Fibroblast of gingiva (primary cell): ENCODE results near the gene PRPH.
"Not testable (repeated sequence)": the region's sequence is repeated elsewhere in the genome, so short reads cannot be mapped to it uniquely, and the experiment has no call there.

Experiments
- DNase-seq: peaks from one replicate; pipeline ENCODE4 v3.0.0-alpha.2; 2011; ENCODE audit warnings: low read depth

The PRPH gene

DNA sequence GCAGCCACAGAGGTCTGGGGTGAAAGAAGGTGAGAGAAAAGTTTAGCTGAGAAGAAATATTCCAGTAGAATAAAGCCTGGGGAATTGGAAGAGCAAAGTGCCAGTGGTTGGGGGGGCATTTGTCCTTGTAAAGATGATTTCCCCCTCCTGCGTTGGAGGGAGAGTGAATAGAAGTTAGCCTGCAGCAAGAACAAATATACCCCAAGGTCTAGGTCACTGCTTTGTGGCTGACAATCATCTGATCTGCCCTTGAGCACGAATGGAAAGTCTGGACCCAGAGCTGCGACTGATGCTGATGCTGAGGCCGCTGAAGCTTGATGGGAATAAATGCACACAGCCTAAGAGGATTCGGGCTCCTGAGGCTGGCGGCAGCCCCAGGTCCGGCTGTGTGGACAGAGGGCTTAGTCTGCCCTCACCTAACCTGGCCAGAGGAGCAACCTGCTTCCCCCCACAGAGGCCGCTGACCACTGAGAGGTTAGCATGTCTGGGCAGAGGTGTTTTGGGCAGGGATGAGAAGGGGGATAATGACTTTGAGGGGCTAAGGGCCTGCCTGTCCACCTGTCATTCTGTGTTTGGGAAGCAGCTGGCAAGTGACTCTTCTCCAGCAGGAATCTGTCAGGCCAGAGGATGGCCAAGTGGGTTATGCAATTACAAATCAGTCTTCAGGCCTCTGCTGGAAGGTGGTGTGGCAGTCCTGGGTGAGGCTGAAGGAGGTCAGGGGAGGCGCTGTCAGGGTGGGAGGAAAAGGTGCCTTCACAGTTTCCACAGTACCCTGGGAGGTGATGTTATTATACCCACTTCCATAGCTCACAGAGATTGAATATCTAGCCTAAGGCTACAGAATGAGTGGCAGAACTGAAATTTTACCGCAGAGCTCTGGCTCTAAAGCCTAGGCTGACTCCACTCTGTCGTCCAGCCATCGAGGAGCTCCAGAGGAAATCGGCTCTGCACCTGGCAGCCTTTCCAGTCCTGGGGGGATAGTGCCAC lies 18.4 kb upstream of the PRPH start:
- DNase-seq, result no peak

- no peak for DNase-seq
Measured at GRCh38 chr12:49277466-49277865, 17.5 kb upstream of the PRPH start.

DNA sequence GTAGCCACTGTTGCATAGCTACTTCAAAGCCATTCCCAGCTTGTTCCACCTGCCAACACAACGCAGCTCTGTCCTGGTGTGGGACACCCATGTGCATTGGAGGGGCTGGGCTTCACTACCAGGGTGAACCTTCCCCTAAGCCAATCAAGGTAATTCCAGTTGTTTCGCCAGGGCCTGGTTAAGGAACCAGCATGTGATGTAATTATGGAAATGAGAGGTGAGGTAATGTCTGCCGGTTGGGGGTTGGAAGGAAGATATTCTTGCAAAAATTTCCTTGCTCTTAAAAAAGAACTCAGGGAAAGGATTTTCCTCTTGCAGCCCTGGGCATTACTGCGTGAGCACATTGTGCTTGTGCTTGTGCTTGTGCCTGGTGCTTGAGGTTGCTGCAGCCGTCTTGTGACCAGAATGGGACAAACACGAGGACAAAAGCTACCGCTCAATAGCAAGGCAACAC lies 15.2 kb upstream of the PRPH start:
- no peak for DNase-seq

DNA sequence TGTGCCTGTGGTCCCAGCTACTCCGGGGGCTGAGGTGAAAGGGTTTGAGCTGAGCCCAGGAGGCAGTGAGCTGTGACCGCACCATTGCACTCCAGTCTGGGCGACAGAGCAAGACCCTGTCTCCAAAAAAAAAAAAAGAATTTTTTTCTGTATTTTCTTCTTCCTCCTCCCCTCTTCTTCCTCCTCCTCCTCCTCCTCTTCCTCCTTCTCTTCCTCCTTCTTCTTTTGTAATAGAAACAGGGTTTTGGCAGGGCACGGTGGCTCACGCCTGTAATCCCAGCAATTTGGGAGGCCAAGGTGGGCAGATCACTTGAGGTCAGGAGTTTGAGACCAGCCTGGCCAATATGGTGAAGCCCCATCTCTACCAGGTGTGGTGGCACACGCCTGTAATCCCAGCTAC lies 14.4 kb upstream of the PRPH start:
- not testable (repeated sequence) for DNase-seq

DNA sequence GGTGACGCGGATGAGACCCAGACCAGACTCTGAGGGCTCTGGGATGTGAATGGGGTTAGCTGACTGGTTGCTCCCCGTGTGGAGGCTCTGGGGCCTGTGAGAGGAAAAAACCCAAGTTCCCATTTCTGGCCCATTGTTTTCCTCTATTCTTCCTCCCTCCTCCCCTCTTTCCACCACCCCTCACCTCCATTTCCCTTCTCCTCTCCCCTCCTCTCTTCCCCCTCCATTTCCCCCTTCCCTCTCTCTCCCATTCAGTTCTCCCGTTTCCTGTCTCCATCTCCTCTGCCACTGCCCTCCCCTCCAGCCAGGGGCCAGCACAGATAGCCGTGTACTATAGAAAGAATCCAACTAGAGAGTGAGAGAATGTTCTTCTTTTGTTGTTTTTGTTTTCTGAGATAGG lies 12.6 kb upstream of the PRPH start:
- DNase-seq, result no peak

DNA sequence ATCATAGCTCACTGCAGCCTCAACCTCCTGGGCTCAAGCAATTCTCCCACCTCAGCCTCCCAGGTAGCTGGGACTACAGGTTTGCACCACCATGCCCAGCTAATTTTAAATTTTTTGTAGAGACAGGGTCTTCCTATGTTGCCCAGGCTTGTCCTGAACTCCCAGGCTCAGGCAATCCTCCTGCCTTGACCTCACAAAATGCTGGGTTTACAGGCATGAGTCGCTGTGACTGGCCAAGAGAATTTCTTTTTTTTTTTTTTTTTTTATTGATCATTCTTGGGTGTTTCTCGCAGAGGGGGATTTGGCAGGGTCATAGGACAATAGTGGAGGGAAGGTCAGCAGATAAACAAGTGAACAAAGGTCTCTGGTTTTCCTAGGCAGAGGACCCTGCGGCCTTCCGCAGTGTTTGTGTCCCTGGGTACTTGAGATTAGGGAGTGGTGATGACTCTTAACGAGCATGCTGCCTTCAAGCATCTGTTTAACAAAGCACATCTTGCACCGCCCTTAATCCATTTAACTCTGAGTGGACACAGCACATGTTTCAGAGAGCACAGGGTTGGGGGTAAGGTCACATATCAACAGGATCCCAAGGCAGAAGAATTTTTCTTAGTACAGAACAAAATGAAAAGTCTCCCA lies 12.1 kb upstream of the PRPH start:
- DNase-seq, result not testable (repeated sequence)

DNA sequence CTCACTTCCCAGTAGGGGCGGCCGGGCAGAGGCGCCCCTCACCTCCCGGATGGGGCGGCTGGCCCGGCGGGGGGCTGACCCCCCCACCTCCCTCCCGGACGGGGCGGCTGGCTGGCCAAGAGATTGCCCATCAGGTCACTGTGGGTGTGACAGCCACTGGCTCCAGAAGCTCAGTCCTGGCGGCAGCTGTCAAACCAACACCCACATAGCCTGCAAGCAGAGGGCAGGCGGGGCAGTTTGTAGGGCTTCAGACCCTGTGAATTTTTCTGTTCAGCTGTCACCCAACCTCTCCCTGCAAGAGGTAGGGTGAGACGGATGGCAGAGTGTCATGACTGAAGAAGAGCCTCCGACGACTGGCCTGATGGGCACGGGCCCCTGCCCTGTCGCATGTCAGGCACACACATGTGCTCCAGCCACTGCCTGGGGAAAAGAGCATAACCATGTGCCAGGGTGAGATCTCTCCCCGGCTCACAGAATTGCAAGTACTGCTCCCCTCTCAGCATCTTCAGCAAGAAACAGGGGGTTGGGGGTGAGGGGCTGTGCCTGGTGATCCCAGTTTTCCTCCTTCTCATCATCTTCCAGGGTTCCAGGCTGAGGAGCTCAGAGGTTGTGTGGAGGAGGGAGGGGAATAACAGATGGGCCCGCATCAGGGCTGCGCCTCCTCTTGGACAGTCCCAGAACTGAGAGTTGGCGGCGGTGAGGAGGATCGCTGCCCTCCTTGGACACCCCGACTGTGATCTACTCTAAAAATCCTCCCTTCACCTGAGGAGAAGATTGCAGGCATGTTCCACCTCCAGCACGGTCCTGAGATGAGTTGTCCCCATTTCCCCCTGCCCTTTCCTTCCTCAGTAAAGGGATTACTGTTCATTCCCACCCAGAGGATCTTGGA lies 11.2 kb upstream of the PRPH start:
- no peak for DNase-seq

- no peak for DNase-seq
Measured at GRCh38 chr12:49284672-49285071, 10.3 kb upstream of the PRPH start.

- no peak for DNase-seq
Measured at GRCh38 chr12:49287876-49288275, 7.1 kb upstream of the PRPH start.

DNA sequence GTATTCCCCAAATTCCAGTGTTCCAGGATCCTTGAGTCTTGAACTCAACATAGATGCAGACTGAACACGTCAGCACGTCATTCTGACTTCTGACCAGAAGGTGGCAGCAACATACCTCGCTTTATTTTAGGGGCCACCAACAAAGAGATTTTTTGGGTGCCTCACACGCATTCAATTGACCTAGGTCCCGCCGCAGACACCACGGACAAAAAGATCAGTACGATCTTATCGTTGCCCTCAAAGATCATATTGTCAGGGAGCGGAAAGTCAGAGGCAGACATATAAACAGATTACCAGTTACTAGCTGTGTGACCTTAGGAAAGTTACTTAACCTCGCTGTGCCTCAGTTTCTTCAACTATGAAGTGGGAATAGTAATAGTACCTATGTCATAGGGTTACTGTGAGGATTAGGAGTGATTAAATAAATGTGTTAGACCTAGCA lies 6.5 kb upstream of the PRPH start:
- peak; percentile 32 for DNase-seq

DNA sequence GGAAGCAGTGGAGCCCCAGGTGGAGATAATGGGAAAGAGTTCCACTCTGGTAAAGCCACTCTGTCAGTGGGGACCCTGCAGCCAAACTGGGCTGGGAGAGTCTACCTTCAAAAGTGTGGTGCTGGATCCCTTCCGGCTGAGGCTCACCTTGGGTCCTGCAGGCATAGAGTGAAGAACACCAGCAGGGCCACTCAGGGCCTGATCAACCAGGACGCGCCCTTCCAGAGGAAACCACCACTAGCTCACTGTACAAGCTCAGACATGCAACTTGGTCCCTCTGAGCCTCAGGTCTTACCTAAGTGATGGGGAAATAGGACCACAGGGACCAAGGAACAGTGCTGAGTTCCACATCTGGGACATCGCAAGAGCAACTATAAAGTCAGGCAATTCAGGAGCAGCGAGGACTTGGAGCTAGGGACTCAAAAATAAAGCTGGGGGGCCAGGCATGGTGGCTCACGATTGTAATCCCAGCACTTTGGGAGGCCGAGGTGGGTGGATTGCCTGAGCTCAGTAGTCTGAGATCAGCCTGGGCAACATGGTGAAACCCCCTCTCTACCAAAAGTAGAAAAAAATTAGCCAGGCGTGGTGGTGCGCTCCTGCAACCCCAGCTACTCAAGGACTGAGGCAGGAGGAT lies 5.9 kb upstream of the PRPH start:
- DNase-seq, result no peak

GRCh38 chr12:49292729-49293055 lies 2.3 kb upstream of the PRPH start:
- DNase-seq, result no peak

- DNase-seq, result no peak
Measured at GRCh38 chr12:49293056-49293956, 1.6 kb upstream of the PRPH start.

DNA sequence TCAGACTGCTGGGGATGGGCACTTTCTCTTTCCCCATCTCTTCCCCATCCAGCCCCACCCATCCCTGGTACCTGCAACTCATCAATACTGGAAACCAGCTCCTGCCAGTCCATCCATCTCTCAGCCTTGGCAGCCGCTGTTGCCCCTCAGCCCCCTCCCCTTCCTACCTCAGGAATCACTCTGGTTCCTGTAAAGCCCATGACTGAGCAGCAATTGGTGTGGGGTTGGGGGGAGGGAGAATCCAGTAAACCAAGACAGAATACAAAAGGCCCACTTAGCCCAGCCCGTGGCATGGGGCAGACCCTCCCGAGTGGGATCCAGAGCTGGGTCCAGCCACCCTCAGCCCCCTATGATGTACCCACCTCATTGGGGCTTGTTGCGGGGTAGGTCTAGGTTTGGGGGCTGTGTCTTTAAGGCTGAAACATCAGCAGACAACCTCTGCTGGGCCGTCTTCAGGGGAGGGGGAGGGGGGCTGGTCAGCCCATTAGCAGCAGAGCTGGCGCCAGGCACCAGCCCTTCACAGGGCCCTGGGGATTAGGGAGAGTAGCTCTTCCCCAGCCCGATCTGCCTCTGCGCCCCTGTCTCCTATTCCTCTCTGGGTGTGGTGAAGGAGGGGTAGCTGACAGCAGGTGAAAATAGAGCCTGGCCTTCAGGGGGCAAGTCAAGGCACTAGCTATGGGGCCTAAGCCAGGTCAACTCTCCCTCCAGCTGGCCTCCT lies 702 bp upstream of the PRPH start:
- no peak for DNase-seq

DNA sequence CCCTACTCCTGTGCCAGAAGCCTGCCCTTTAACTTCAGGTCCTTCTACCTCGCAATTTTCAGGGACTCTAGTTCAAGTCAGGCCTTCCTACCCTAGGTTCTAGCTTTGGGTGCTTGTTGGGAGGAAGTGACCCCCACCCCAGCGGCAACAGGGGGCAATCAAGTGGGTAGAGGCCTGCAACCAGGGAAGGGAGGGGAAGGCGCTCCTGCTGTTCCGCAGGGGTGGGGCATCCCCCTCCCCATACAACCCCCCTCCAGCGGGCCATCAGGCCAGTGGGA lies 204 bp upstream of the PRPH start:
- no peak for DNase-seq

DNA sequence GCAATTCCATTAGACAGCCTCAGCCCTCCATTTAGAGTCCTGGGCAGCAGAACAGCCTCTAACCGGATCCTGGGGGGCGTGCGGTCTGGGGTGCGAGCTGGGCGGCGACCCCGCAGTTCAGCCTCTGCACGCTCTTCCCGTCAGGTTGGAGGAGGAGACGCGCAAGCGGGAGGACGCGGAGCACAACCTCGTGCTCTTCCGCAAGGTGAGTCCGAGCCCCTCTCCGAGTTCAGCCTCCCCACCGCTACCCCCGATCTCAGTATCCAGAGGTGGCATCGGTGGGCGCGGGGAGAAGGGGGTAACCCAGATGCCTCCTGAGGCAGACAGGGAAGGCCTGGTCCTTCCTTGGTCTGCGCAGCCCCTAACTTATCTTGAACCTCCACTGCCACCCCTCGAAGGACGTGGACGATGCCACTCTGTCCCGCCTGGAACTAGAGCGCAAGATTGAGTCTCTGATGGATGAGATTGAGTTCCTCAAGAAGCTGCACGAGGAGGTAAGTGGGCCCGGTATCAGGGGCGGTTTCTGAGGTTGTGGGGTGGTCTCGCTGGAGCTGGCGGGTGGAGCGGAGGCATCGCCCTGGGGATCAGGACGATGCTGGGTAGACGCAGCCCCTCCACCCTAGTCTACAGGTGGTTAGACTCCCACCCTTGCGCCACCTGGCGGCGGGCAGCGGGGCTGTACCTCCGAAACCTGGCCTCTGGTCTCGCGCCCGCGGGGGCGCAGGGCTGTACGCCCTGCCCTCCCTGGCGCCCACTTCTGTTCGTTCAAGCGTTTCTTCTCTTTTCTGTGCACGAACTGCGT lies 1.3 kb downstream of the PRPH start:
- DNase-seq, result no peak

- DNase-seq, result no peak
Measured at GRCh38 chr12:49296836-49297694, 2.1 kb downstream of the PRPH start.

- DNase-seq, result no peak
Measured at GRCh38 chr12:49297695-49298060, 2.7 kb downstream of the PRPH start.

DNA sequence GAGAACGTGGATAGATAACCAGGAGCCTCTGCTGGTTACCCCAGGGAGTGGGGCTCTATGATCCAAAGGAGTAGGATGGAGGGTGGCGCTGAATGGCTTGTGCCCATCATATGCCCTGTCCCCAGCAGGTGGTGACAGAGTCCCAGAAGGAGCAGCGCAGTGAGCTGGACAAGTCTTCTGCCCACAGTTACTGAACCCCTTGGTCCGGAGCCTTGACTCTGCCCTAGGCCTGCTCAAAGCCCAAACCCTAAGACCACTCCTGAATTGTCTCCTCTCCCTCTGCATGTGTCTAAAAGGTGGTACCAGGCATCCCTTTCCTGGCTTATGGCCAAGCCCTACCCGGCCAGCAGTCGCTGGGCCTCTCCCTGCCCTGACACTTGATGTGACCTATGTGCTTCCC lies 3.2 kb downstream of the PRPH start:
- DNase-seq, result no peak
